ENCODE measurements around the gene CCDC51. TPM values are rescaled to one million over a fixed set of nuclear protein-coding genes. Genes with fewer than 3 reads are reported as not detected.
"Not testable (repeated sequence)": the region's sequence is repeated elsewhere in the genome, so short reads cannot be mapped to it uniquely, and the experiment has no call there.

CCDC51 gene
- total RNA-seq, 1 donor from 2014 or later: 10.6 TPM

GRCh38 chr3:48401434-48401901 is 38.5 kb downstream of the CCDC51 start:
- intact Hi-C loops (cut with DNase I); DNase-seq (ENCODE audit: low spot score); ATAC-seq: not testable (repeated sequence)

- DNase-seq (ENCODE audit: low spot score): peak; percentile 61
Observed at GRCh38 chr3:48400824-48401433, 39.0 kb downstream of the CCDC51 start.

GRCh38 chr3:48399387-48400172 is 40.3 kb downstream of the CCDC51 start:
- no peak for ATAC-seq
- DNase-seq (ENCODE audit: low spot score): no peak
- intact Hi-C loops (cut with DNase I): loop anchor here (5.0 to 10.0 kb wide), 2 partner anchors 38 to 155 kb away; partner anchors contain the start of gene PFKFB4

More at GRCh38 chr3:48400824-48401433, 39.0 kb downstream of the CCDC51 start:
- intact Hi-C loops (cut with DNase I): no loop called here
- ATAC-seq: peak; percentile 62

- intact Hi-C loops (cut with DNase I): loop anchor here (5.0 to 10.0 kb wide), 2 partner anchors 38 to 156 kb away; partner anchors contain the start of gene PFKFB4
- no peak for DNase-seq (ENCODE audit: low spot score)
- ATAC-seq: no peak
Observed at GRCh38 chr3:48398701-48399386, 41.1 kb downstream of the CCDC51 start.

GRCh38 chr3:48397767-48398681 is 41.9 kb downstream of the CCDC51 start:
- DNase-seq (ENCODE audit: low spot score) (no peak), ATAC-seq (no peak)

GRCh38 chr3:48395714-48396113 is 44.2 kb downstream of the CCDC51 start:
- intact Hi-C loops (cut with DNase I): loop anchor here (5.0 to 10.0 kb wide), 2 partner anchors 42 to 159 kb away; partner anchors contain the start of gene PFKFB4
- no peak for DNase-seq (ENCODE audit: low spot score)

More at GRCh38 chr3:48397767-48398681, 41.9 kb downstream of the CCDC51 start:
- intact Hi-C loops (cut with DNase I): loop anchor here (5.0 to 10.0 kb wide), 2 partner anchors 39 to 157 kb away; partner anchors contain the start of gene PFKFB4

GRCh38 chr3:48394391-48394790 is 45.5 kb downstream of the CCDC51 start:
- intact Hi-C loops (cut with DNase I): loop anchor here (10.0 kb wide), 1 partner anchor 160 kb away; the partner anchor contains the start of gene PFKFB4
- ATAC-seq (no peak), DNase-seq (ENCODE audit: low spot score) (no peak)

More at GRCh38 chr3:48395714-48396113, 44.2 kb downstream of the CCDC51 start:
- no peak for ATAC-seq

GRCh38 chr3:48388966-48389365 is 51.0 kb downstream of the CCDC51 start:
- ATAC-seq (no peak), DNase-seq (ENCODE audit: low spot score) (no peak)
- intact Hi-C loops (cut with DNase I): no loop called here

GRCh38 chr3:48387634-48388033 is 52.3 kb downstream of the CCDC51 start:
- no peak for DNase-seq (ENCODE audit: low spot score)
- intact Hi-C loops (cut with DNase I): no loop called here
- ATAC-seq: no peak

Other genes starting within 250 kb of the CCDC51 start
- 2.0 TPM for gene CAMP, start 216.6 kb downstream of the CCDC51 start, total RNA-seq
- gene ZNF589, start 199.0 kb downstream of the CCDC51 start, total RNA-seq: 14.2 TPM
- 24.0 TPM for gene NME6, start 138.8 kb downstream of the CCDC51 start, total RNA-seq
- gene SPINK8, start 106.5 kb downstream of the CCDC51 start, total RNA-seq: not detected
- gene FBXW12, start 67.9 kb downstream of the CCDC51 start, total RNA-seq: 0.27 TPM
- gene PLXNB1, start 10.0 kb downstream of the CCDC51 start, total RNA-seq: 121 TPM
- 154 TPM for gene TMA7, start 138 bp upstream of the CCDC51 start, total RNA-seq
- 7.5 TPM for gene ATRIP, start 6.6 kb upstream of the CCDC51 start, total RNA-seq
- 138 TPM for gene SHISA5, start 64.1 kb upstream of the CCDC51 start, total RNA-seq
- 7.9 TPM for gene PFKFB4, start 116.7 kb upstream of the CCDC51 start, total RNA-seq
- gene UCN2, start 123.7 kb upstream of the CCDC51 start, total RNA-seq: not detected
- gene COL7A1, start 155.2 kb upstream of the CCDC51 start, total RNA-seq: 8.7 TPM
- 96.9 TPM for gene UQCRC1, start 169.5 kb upstream of the CCDC51 start, total RNA-seq
- not detected for gene TMEM89, start 181.7 kb upstream of the CCDC51 start, total RNA-seq
- gene SLC26A6, start 195.3 kb upstream of the CCDC51 start, total RNA-seq: 17.1 TPM
- 1.5 TPM for gene CELSR3, start 222.8 kb upstream of the CCDC51 start, total RNA-seq
- 29.3 TPM for gene NCKIPSD, start 245.8 kb upstream of the CCDC51 start, total RNA-seq